Measurements from ENCODE around the gene TNFRSF21. TPM values are rescaled to one million over a fixed set of nuclear protein-coding genes. Genes with fewer than 3 reads are reported as not detected.

Gene TNFRSF21
- total and polyA plus RNA-seq, 8 donors: 14.8 to 55.8 (median 18.1) TPM

DNA sequence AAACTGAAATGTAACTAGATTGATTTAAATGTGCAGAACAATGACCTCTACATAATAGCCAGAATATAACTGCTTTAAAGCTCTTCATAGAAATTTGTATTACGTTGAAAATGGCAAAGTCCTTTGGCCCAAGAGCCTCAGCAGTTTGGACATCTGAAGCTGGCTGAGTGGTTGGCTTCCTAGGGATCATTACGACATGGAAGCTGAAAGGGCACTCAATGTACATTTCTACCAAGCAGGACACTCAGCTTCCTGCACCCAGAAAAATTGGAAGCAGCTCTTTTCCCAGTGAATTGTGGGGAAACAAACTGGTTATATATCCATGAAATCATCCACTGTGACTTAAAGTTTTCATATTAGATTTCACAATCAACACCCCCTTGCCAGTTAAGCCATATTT is 40.2 kb upstream of the TNFRSF21 start:
- Histone ChIP-seq H3K27ac (no peak overlapping the region), H3K4me1 (peaks cover 0 to 6% of the 10 kb centered on the region in 2 donors), H3K27me3 (no peaks in the 10 kb centered on the region), H3K4me3 (no peak overlapping the region), H3K36me3 (no peaks in the 10 kb centered on the region), H3K9me3 (no peaks in the 10 kb centered on the region)
- TF ChIP-seq, protein P1, sequence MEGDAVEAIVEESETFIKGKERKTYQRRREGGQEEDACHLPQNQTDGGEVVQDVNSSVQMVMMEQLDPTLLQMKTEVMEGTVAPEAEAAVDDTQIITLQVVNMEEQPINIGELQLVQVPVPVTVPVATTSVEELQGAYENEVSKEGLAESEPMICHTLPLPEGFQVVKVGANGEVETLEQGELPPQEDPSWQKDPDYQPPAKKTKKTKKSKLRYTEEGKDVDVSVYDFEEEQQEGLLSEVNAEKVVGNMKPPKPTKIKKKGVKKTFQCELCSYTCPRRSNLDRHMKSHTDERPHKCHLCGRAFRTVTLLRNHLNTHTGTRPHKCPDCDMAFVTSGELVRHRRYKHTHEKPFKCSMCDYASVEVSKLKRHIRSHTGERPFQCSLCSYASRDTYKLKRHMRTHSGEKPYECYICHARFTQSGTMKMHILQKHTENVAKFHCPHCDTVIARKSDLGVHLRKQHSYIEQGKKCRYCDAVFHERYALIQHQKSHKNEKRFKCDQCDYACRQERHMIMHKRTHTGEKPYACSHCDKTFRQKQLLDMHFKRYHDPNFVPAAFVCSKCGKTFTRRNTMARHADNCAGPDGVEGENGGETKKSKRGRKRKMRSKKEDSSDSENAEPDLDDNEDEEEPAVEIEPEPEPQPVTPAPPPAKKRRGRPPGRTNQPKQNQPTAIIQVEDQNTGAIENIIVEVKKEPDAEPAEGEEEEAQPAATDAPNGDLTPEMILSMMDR (IDR thresholded peaks at IDR 0.05): no peak
- DNase-seq: no peak
- ATAC-seq: no peak
- intact Hi-C loops (cut with DNase I): no loop called here

DNA sequence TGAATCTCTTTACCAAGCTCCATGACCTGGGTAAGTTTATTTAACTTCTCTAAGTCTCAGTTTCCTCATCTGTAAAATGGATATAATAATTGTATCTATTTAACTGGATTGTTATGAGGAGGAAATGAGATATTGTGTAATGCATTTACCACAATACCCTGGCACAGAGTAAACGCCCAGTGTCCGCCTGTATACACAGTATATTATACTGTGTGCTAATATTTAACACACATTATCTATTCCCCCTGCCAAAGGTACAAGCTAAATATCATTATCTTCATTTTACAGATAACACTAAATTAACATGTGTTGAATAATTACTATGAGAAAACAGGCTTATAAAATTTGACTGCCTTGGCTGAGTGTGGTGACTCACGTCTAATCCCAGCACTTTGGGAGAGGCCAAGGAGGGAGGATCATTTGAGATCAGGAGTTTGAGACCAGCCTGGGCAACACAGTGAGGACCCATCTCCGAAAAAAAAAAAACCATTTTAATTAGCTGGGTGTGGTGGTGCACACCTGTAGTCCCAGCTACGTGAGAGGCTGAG is 38.7 kb upstream of the TNFRSF21 start:
- Histone ChIP-seq H3K27me3 (no peaks in the 10 kb centered on the region), H3K4me1 (peaks cover 0 to 2% of the 10 kb centered on the region in 2 donors), H3K36me3 (no peaks in the 10 kb centered on the region), H3K4me3 (no peak overlapping the region), H3K9me3 (no peaks in the 10 kb centered on the region), H3K27ac (no peak overlapping the region)
- TF ChIP-seq, protein P1 (IDR thresholded peaks at IDR 0.05): no peak
- intact Hi-C loops (cut with DNase I): no loop called here
- ATAC-seq: no peak
- DNase-seq: no peak

DNA sequence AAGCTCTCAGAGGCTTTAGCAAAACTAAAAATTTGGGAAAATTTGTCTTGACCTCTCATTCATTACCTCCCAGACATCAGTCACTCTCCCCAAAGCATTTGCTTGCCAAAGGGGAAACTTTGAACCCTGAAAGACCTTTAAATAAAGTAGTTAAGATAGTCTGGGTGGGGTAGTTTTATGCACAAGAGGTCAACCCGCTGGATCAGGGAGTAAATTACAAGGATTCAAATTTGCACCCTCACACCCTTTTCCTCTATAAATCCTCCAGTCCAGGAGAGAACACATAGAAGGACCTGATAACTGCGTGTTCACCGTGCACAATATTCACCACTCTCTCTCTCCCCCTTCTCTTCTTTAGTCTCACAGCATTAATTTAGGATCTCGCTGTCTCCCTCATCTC is 36.1 kb upstream of the TNFRSF21 start:
- no peak overlapping the region for H3K4me3 ChIP-seq
- H3K27me3 ChIP-seq: no peaks in the 10 kb centered on the region
- no peaks in the 10 kb centered on the region for H3K4me1 ChIP-seq
- no peaks in the 10 kb centered on the region for H3K36me3 ChIP-seq
- TF ChIP-seq, protein P1 (IDR thresholded peaks at IDR 0.05): no peak
- DNase-seq: no peak
- no peaks in the 10 kb centered on the region for H3K9me3 ChIP-seq
- H3K27ac ChIP-seq: no peak overlapping the region
- ATAC-seq: no peak
- intact Hi-C loops (cut with DNase I): no loop called here

DNA sequence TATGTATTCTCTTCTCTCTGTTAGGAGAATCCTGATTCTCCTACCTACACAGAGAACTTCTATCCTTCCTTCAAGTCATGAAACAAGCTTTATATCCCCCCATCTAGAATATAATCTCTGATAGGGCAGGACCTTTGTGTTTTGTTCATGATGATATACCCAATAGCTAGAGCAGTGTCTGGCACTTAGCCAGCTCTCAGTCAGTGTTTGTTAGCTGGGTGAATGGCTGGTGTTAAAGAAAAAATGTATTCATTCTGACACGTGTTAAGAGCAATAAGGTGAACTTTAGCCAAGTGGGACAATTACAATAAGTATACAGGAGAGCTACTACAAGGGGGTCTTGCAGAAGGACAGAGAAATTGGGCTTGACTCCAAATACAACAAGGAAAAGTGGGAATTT is 34.3 kb upstream of the TNFRSF21 start:
- no peaks in the 10 kb centered on the region for H3K4me1 ChIP-seq
- H3K9me3 ChIP-seq: no peaks in the 10 kb centered on the region
- no peak for ATAC-seq
- DNase-seq: peak in 1 of 4 donors; percentile 21
- TF ChIP-seq, protein P1 (IDR thresholded peaks at IDR 0.05): no peak
- no peaks in the 10 kb centered on the region for H3K27me3 ChIP-seq
- H3K27ac ChIP-seq: no peak overlapping the region
- H3K36me3 ChIP-seq: no peaks in the 10 kb centered on the region
- intact Hi-C loops (cut with DNase I): no loop called here
- H3K4me3 ChIP-seq: no peak overlapping the region

DNA sequence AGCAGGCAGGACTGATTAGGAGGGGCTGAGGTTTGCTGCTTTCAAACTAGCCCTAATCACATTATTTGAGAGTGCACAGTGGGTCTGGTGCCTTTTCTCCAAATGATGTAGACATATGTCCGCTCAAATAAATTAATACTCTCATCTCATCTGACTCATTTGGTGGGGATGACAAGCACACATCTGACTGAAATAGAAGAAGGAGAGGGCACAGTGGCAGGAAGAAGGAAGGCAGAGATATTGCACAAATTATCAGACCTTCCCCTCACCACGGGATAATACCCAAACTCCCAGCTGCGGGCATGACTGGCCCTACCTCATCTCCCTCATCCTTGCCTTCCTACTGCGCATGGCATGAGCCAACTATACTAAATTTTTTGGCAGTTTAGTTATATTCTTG is 33.9 kb upstream of the TNFRSF21 start:
- Histone ChIP-seq H3K27me3 (no peaks in the 10 kb centered on the region), H3K36me3 (no peaks in the 10 kb centered on the region), H3K9me3 (no peaks in the 10 kb centered on the region), H3K4me3 (no peak overlapping the region), H3K27ac (no peak overlapping the region), H3K4me1 (no peaks in the 10 kb centered on the region)
- TF ChIP-seq, protein P1 (IDR thresholded peaks at IDR 0.05): no peak
- intact Hi-C loops (cut with DNase I): no loop called here
- DNase-seq (no peak), ATAC-seq (peak; percentile 56)

Data from left lung (tissue), 10 donors.